Smooth muscle cell (in vitro differentiated cells): ENCODE data around the gene SNX18. TPM values are rescaled to one million over a fixed set of nuclear protein-coding genes. Genes with fewer than 3 reads are reported as not detected.

ENCODE experiments used
- DNase-seq: peaks from one replicate; lab custom pipeline; 2025; ENCODE audit not compliant: unreplicated experiment; lab: John Stamatoyannopoulos, UW
- H2AFZ ChIP-seq: fragments of 200-600 bp; sonication (generic); 2 replicates; pipeline ENCODE4 v1.6.0; 2016; ENCODE audit warnings: antibody characterized with exemption, low read depth, mild to moderate bottlenecking
- H3F3A ChIP-seq: fragments of 200-600 bp; sonication (generic); 2 replicates; pipeline ENCODE4 v1.6.0; 2017; ENCODE audit warnings: antibody characterized with exemption, low read depth
- H3K27ac ChIP-seq: fragments of 200-600 bp; sonication (generic); 2 replicates; pipeline ENCODE4 v1.5.1; 2016; ENCODE audit warnings: low read depth, mild to moderate bottlenecking
- H3K27me3 ChIP-seq: fragments of 200-600 bp; sonication (generic); 2 replicates; pipeline ENCODE4 v1.6.1; 2016; ENCODE audit warnings: low read depth, mild to moderate bottlenecking
- H3K36me3 ChIP-seq: fragments of 200-600 bp; sonication (generic); 2 replicates; pipeline ENCODE4 v1.5.1; 2016; ENCODE audit warnings: low read depth
- H3K4me1 ChIP-seq: fragments of 200-600 bp; sonication (generic); 2 replicates; pipeline ENCODE4 v1.5.1; 2016; ENCODE audit warnings: low read depth
- H3K4me2 ChIP-seq: fragments of 200-600 bp; sonication (generic); 2 replicates; pipeline ENCODE4 v1.6.0; 2016; ENCODE audit warnings: mild to moderate bottlenecking
- H3K4me3 ChIP-seq: fragments of 200-600 bp; sonication (generic); 2 replicates; pipeline ENCODE4 v1.5.1; 2016; ENCODE audit warnings: mild to moderate bottlenecking
- H3K79me2 ChIP-seq: fragments of 200-600 bp; sonication (generic); 2 replicates; pipeline ENCODE4 v1.6.0; 2016; ENCODE audit warnings: low read depth, mild to moderate bottlenecking
- H3K9ac ChIP-seq: fragments of 200-600 bp; sonication (generic); 2 replicates; pipeline ENCODE4 v1.6.0; 2016; ENCODE audit warnings: low read depth
- H3K9me3 ChIP-seq: fragments of 200-600 bp; sonication (generic); replicated peaks from 2 replicates; pipeline ENCODE4 v1.5.1; 2016; ENCODE audit warnings: low read depth
- H4K20me1 ChIP-seq: fragments of 200-600 bp; sonication (generic); 2 replicates; pipeline ENCODE4 v1.6.0; 2016; ENCODE audit warnings: low read depth
- WGBS: methylation state at CpG from one replicate; pipeline ENCODE4 v1.1.7; 2016; ENCODE audit warnings: low lambda C conversion rate; 5-methylcytosine and 5-hydroxymethylcytosine counted together
- polyA plus RNA-seq: library from polyadenylated mRNA; unstranded; fragments of >200 nt; fragmentation: Nextera tagmentation; extraction: Ambion mirVana; gene quantifications from 2 replicates; pipeline ENCODE4 v1.2.1, GENCODE V29; 2016
- total RNA-seq: library from RNA; depleted of rRNA; stranded (reverse); fragments of >200 nt; gene quantifications from 2 replicates; pipeline ENCODE4 v1.2.3, GENCODE V29; 2014
- TF ChIP-seq, protein P1 (sequence below): fragments of 200-600 bp; sonication (generic); IDR thresholded peaks from 2 replicates; pipeline ENCODE4 v1.5.1; 2017; ENCODE audit warnings: borderline replicate concordance, mild to moderate bottlenecking, antibody characterized with exemption; ENCODE audit not compliant: insufficient read depth, poor library complexity, severe bottlenecking

The SNX18 gene
- total and polyA plus RNA-seq, 2 experiments from 2014 or later = 3.5 to 16.7 TPM

GRCh38 chr5:54563083-54563761 is 45.7 kb downstream of the SNX18 start:
- TF ChIP-seq, protein P1, sequence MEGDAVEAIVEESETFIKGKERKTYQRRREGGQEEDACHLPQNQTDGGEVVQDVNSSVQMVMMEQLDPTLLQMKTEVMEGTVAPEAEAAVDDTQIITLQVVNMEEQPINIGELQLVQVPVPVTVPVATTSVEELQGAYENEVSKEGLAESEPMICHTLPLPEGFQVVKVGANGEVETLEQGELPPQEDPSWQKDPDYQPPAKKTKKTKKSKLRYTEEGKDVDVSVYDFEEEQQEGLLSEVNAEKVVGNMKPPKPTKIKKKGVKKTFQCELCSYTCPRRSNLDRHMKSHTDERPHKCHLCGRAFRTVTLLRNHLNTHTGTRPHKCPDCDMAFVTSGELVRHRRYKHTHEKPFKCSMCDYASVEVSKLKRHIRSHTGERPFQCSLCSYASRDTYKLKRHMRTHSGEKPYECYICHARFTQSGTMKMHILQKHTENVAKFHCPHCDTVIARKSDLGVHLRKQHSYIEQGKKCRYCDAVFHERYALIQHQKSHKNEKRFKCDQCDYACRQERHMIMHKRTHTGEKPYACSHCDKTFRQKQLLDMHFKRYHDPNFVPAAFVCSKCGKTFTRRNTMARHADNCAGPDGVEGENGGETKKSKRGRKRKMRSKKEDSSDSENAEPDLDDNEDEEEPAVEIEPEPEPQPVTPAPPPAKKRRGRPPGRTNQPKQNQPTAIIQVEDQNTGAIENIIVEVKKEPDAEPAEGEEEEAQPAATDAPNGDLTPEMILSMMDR = no peak
- 78% methylated on average over 1 of the region's 1 CpG for whole genome bisulfite sequencing
- no peaks in the 10 kb centered on the region for H3K9me3 ChIP-seq

GRCh38 chr5:54567996-54568395 is 50.4 kb downstream of the SNX18 start:
- H2AFZ ChIP-seq = no peak overlapping the region
- no peaks in the 10 kb centered on the region for H3K27me3 ChIP-seq
- no peaks in the 10 kb centered on the region for H3K36me3 ChIP-seq
- no peak overlapping the region for H3K4me3 ChIP-seq
- no peak overlapping the region for H3K9ac ChIP-seq
- H3K79me2 ChIP-seq = no peaks in the 10 kb centered on the region
- 92% methylated on average over 2 of the region's 2 CpGs for WGBS
- TF ChIP-seq, protein P1 = no peak
- H4K20me1 ChIP-seq = no peaks in the 10 kb centered on the region
- H3F3A ChIP-seq = no peaks in the 10 kb centered on the region
- no peaks in the 10 kb centered on the region for H3K4me1 ChIP-seq
- H3K4me2 ChIP-seq = no peak overlapping the region
- H3K9me3 ChIP-seq = no peaks in the 10 kb centered on the region
- no peak for DNase-seq
- no peak overlapping the region for H3K27ac ChIP-seq

More at GRCh38 chr5:54563083-54563761, 45.7 kb downstream of the SNX18 start:
- DNase-seq = no peak
- H3K79me2 ChIP-seq = no peaks in the 10 kb centered on the region
- H3K27me3 ChIP-seq = no peaks in the 10 kb centered on the region
- H3K4me3 ChIP-seq = no peak overlapping the region
- H3K27ac ChIP-seq = no peak overlapping the region
- H3K36me3 ChIP-seq = no peaks in the 10 kb centered on the region
- H4K20me1 ChIP-seq = no peaks in the 10 kb centered on the region
- no peak overlapping the region for H3K9ac ChIP-seq
- H3K4me2 ChIP-seq = no peak overlapping the region
- no peaks in the 10 kb centered on the region for H3K4me1 ChIP-seq
- no peak overlapping the region for H2AFZ ChIP-seq
- H3F3A ChIP-seq = no peaks in the 10 kb centered on the region

GRCh38 chr5:54570916-54571315 is 53.4 kb downstream of the SNX18 start:
- Histone ChIP-seq H2AFZ (no peak overlapping the region), H3K4me3 (no peak overlapping the region), H3F3A (no peaks in the 10 kb centered on the region), H3K27ac (no peak overlapping the region), H3K4me2 (no peak overlapping the region), H3K4me1 (no peaks in the 10 kb centered on the region), H3K27me3 (no peaks in the 10 kb centered on the region), H3K9me3 (no peaks in the 10 kb centered on the region), H3K9ac (no peak overlapping the region), H4K20me1 (no peaks in the 10 kb centered on the region), H3K79me2 (no peaks in the 10 kb centered on the region), H3K36me3 (no peaks in the 10 kb centered on the region)
- WGBS = 81% methylated on average over 5 of the region's 5 CpGs
- TF ChIP-seq, protein P1 = no peak
- DNase-seq = no peak

DNA sequence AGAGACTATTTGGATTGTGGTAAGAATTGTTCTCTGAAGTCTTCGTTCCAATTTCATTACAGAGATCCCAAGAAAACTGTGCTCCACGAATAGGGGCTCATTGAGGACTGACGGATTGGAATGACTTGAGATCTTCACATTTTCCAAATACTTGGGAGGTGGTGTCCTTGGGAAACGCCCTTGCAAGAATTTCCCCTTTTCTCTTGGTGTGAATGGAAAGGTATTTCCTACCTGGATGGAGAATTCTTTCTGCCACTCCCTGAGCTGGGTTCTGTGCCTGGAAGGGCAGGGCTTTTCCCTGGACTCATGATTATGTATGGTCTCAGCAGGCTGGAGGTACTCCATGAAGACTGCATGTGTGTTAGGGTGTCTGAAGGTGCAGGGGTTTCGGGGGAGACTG is 53.9 kb downstream of the SNX18 start:
- H3K4me3 ChIP-seq = no peak overlapping the region
- no peak overlapping the region for H3K9ac ChIP-seq
- H3K36me3 ChIP-seq = no peaks in the 10 kb centered on the region
- no peak overlapping the region for H3K4me2 ChIP-seq
- 73% methylated on average over 5 of the region's 5 CpGs for WGBS
- H3K27me3 ChIP-seq = no peaks in the 10 kb centered on the region
- H3K79me2 ChIP-seq = no peaks in the 10 kb centered on the region
- no peak for DNase-seq
- no peaks in the 10 kb centered on the region for H4K20me1 ChIP-seq
- H3K4me1 ChIP-seq = no peaks in the 10 kb centered on the region
- no peaks in the 10 kb centered on the region for H3F3A ChIP-seq
- TF ChIP-seq, protein P1 = no peak
- no peaks in the 10 kb centered on the region for H3K9me3 ChIP-seq
- H3K27ac ChIP-seq = no peak overlapping the region
- H2AFZ ChIP-seq = no peak overlapping the region
